Measurements from ENCODE around the gene UGT2B11.
"Not testable (repeated sequence)": the region's sequence is repeated elsewhere in the genome, so short reads cannot be mapped to it uniquely, and the experiment has no call there.

UGT2B11 gene

GRCh38 chr4:69214716-69215115 lies at the start of gene UGT2B11:
UGT2B11 (minus strand) TSS chr4:69214748; CDS start chr4:69214722, 26 bp downstream.
- no peak for DNase-seq

GRCh38 chr4:69253147-69253772 lies 38.7 kb upstream of the UGT2B11 start:
- DNase-seq: not testable (repeated sequence)

- not testable (repeated sequence) for DNase-seq
Observed at GRCh38 chr4:69250884-69251283, 36.3 kb upstream of the UGT2B11 start.

- DNase-seq: not testable (repeated sequence)
Observed at GRCh38 chr4:69242562-69243240, 28.2 kb upstream of the UGT2B11 start.

GRCh38 chr4:69241746-69242145 lies 27.2 kb upstream of the UGT2B11 start:
- DNase-seq: not testable (repeated sequence)

- not testable (repeated sequence) for DNase-seq
Observed at GRCh38 chr4:69240787-69241186, 26.2 kb upstream of the UGT2B11 start.

GRCh38 chr4:69239557-69240168 lies 25.1 kb upstream of the UGT2B11 start:
- no peak for DNase-seq

GRCh38 chr4:69239092-69239491 lies 24.5 kb upstream of the UGT2B11 start:
- DNase-seq: no peak

- no peak for DNase-seq
Observed at GRCh38 chr4:69224891-69225290, 10.3 kb upstream of the UGT2B11 start.

GRCh38 chr4:69223277-69223676 lies 8.7 kb upstream of the UGT2B11 start:
- not testable (repeated sequence) for DNase-seq

GRCh38 chr4:69218491-69218890 lies 3.9 kb upstream of the UGT2B11 start:
- DNase-seq: not testable (repeated sequence)

- no peak for DNase-seq
Observed at GRCh38 chr4:69210911-69211310, 3.6 kb downstream of the UGT2B11 start.

GRCh38 chr4:69198506-69198905 lies 16.0 kb downstream of the UGT2B11 start:
- DNase-seq: not testable (repeated sequence)

GRCh38 chr4:69196209-69196965 lies 18.2 kb downstream of the UGT2B11 start:
- DNase-seq: no peak

- DNase-seq: no peak
Observed at GRCh38 chr4:69194166-69194565, 20.4 kb downstream of the UGT2B11 start.

GRCh38 chr4:69191905-69192304 lies 22.6 kb downstream of the UGT2B11 start:
- DNase-seq: not testable (repeated sequence)

GRCh38 chr4:69190621-69191020 lies 23.9 kb downstream of the UGT2B11 start:
- DNase-seq: not testable (repeated sequence)

- not testable (repeated sequence) for DNase-seq
Observed at GRCh38 chr4:69181519-69182169, 32.9 kb downstream of the UGT2B11 start.

- not testable (repeated sequence) for DNase-seq
Observed at GRCh38 chr4:69179817-69180216, 34.7 kb downstream of the UGT2B11 start.

GRCh38 chr4:69178751-69179205 lies 35.8 kb downstream of the UGT2B11 start:
- DNase-seq: not testable (repeated sequence)

GRCh38 chr4:69170233-69171134 lies 44.1 kb downstream of the UGT2B11 start:
- peak; percentile 11 for DNase-seq
